AG04450 (cell line): ENCODE data around the gene HPS4. TPM values are rescaled to one million over a fixed set of nuclear protein-coding genes. Genes with fewer than 3 reads are reported as not detected.
"Not testable (repeated sequence)": the region's sequence is repeated elsewhere in the genome, so short reads cannot be mapped to it uniquely, and the experiment has no call there.

Experiments
- CTCF ChIA-PET: fragments of 300-600, 350-600 bp; formaldehyde crosslinking; extraction: SDS; loops from one replicate; lab custom pipeline; 2022; ENCODE audit warnings: antibody characterized with exemption, inconsistent platforms; lab: Charles Lee
- POLR2A ChIA-PET: fragments of 350-600 bp; formaldehyde crosslinking; extraction: SDS; loops from one replicate; lab custom pipeline; 2021; ENCODE audit warnings: antibody characterized with exemption, inconsistent platforms; lab: Yijun Ruan, JAX
- DNase-seq: peaks from one replicate; pipeline ENCODE4 v3.0.0-alpha.2; 2011; ENCODE audit warnings: low read depth, low spot score
- H3K27ac ChIP-seq: one replicate; pipeline ENCODE4 v1.5.1; 2012; ENCODE audit warnings: low read depth, low read length, control low read depth
- H3K27me3 ChIP-seq: one replicate; pipeline ENCODE4 v1.6.0; 2012; ENCODE audit warnings: low read length; ENCODE audit not compliant: control insufficient read depth, insufficient read depth
- H3K4me3 ChIP-seq: 2 replicates; pipeline ENCODE4 v1.5.1; 2011; ENCODE audit warnings: mild to moderate bottlenecking, low read depth, low read length, control low read depth
- H3K9me3 ChIP-seq: 2 replicates; pipeline ENCODE4 v1.5.1; 2012; ENCODE audit warnings: low read length; ENCODE audit not compliant: control insufficient read depth, insufficient read depth
- polyA minus RNA-seq: library from RNA; depleted of rRNA, polyadenylated mRNA; stranded (reverse); fragments of >200 nt; gene quantifications from 2 replicates; pipeline ENCODE4 v1.2.3, GENCODE V29; 2011; rRNA and poly(A)+ RNA removed
- polyA plus RNA-seq: library from polyadenylated mRNA; depleted of rRNA; stranded (reverse); fragments of >200 nt; gene quantifications from 2 replicates; pipeline ENCODE4 v1.2.3, GENCODE V29; 2011; rRNA removed
- TF ChIP-seq, protein P1 (sequence below): IDR thresholded peaks from 2 replicates; pipeline ENCODE4 v1.5.1; 2011; ENCODE audit warnings: low read depth, low read length, control low read depth, inconsistent platforms

The HPS4 gene
- polyA plus RNA-seq (24.4 and 30.9 TPM in 2 replicates), polyA minus RNA-seq (26.2 and 36.5 TPM in 2 replicates)

DNA sequence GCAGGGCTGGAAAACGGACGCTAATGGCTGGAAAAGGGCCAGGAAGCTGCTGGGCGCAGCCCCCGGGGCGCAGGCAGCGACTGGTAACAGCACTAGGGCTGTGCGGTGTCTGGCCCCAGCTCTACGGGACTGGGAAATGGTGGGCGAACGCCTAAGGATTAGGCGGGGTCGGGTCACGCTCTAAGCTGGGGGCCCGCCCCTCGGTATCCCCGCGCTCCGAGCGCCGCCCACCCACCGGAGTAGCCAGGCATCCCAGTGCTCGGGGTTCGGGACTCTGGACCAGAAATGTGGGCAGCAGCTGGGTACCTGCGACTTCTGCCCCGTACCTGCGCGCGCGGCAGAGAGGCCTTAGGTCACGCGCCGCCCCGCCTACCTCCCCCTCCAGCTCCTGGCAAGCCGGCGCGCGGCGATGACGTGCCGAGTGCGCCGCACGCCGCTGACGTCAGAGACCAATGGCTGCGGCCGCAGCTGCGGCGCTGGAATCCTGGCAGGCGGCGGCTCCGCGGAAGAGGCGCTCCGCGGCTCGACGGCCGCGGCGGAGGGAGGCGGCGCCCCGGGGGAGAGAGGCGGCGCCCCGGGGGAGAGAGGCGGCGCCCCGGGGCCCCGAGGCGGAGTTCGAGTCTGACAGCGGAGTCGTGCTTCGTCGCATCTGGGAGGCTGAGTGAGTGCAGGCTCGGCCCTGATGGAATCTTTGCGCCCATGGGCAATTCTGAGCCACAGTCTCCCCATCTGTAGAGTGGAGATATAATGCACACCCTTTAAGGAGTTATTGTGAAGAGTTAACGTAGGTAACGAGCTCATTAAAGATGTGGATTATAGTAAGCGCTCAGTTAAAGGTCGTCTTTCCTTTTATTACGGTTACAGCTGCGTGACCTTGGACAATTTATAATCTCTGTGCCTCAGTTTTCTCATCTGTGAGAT lies at the start of gene HPS4, which contains the start of gene SRRD:
TSS of gene HPS4 (minus strand) at position 345 of the 921 bp plus-strand sequence. CDS start 2,021 bp downstream, outside the sequence.
TSS of gene SRRD (plus strand) at position 439 of the 921 bp plus-strand sequence. CDS start at position 453, 14 bp downstream.
- CTCF ChIA-PET, result interaction anchor here (1.1 to 1.7 kb wide), 3 partner anchors 22 to 182 kb away, joined by 3 to 10 read pairs (median 6); no protein-coding TSS in a partner anchor
- TF ChIP-seq, protein P1, sequence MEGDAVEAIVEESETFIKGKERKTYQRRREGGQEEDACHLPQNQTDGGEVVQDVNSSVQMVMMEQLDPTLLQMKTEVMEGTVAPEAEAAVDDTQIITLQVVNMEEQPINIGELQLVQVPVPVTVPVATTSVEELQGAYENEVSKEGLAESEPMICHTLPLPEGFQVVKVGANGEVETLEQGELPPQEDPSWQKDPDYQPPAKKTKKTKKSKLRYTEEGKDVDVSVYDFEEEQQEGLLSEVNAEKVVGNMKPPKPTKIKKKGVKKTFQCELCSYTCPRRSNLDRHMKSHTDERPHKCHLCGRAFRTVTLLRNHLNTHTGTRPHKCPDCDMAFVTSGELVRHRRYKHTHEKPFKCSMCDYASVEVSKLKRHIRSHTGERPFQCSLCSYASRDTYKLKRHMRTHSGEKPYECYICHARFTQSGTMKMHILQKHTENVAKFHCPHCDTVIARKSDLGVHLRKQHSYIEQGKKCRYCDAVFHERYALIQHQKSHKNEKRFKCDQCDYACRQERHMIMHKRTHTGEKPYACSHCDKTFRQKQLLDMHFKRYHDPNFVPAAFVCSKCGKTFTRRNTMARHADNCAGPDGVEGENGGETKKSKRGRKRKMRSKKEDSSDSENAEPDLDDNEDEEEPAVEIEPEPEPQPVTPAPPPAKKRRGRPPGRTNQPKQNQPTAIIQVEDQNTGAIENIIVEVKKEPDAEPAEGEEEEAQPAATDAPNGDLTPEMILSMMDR, result no peak

DNA sequence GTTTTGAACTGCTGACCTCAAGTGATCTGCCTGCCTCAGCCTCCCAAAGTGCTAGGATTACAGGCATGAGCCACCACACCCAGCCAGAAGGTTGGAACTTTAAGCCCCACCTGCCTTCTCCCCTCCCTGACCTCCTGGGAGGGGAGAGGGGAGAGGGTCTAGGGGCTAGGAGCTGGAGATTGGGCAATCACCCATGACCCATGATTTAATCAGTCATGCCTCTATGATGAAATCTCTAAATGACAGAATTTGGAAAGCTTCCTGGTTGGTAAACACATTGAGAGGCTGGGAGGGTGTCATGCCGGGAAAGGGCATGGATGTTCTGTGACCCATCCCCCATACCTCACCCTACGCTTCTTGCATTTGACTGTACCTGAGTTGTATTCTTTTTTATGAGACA lies 45.8 kb upstream of the HPS4 start:
- H3K9me3 ChIP-seq, result no peaks in the 10 kb centered on the region
- DNase-seq, result no peak
- no peaks in the 10 kb centered on the region for H3K27me3 ChIP-seq
- no peak overlapping the region for H3K4me3 ChIP-seq
- H3K27ac ChIP-seq, result no peak overlapping the region
- TF ChIP-seq, protein P1, result no peak
- CTCF ChIA-PET, result no interaction called here
- POLR2A ChIA-PET, result no interaction called here

More for the DNA sequence above, at the start of gene HPS4, which contains the start of gene SRRD:
- DNase-seq, result peak; percentile 59
- Histone ChIP-seq H3K4me3 (peak within 1 kb of the TSS; percentile 91), H3K27ac (peak within 1 kb of the TSS; percentile 85), H3K27me3 (no peaks in the 10 kb centered on the region), H3K9me3 (no peaks in the 10 kb centered on the region)
- POLR2A ChIA-PET, result interaction anchor here (1.0 to 1.1 kb wide), 3 partner anchors 12 to 67 kb away, joined by 4 to 8 read pairs (median 4); partner anchors contain the start of gene TFIP11

DNA sequence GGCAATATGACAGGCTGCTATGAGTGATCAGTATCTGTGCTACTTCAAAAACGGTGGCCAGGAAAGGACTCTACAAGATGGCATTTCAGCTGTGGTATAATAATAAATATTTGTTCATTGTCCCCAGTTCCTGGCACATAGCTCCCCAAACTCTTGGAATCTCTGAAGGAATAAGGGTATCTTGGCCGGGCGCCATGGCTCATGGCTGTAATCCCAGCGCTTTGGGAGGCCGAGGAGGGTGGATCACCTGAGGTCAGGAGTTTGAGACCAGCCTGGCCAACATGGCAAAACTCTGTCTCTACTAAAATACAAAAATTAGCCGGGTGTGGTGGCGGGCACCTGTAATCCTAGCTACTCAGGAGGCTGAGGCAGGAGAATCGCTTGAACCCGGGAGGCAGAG lies 44.9 kb upstream of the HPS4 start:
- H3K27ac ChIP-seq, H3K9me3 ChIP-seq, DNase-seq, CTCF ChIA-PET, H3K27me3 ChIP-seq, H3K4me3 ChIP-seq: not testable (repeated sequence)
- POLR2A ChIA-PET, result interaction anchor here (1.0 kb wide), 1 partner anchor 99 kb away, joined by 4 read pairs; no protein-coding TSS in a partner anchor

DNA sequence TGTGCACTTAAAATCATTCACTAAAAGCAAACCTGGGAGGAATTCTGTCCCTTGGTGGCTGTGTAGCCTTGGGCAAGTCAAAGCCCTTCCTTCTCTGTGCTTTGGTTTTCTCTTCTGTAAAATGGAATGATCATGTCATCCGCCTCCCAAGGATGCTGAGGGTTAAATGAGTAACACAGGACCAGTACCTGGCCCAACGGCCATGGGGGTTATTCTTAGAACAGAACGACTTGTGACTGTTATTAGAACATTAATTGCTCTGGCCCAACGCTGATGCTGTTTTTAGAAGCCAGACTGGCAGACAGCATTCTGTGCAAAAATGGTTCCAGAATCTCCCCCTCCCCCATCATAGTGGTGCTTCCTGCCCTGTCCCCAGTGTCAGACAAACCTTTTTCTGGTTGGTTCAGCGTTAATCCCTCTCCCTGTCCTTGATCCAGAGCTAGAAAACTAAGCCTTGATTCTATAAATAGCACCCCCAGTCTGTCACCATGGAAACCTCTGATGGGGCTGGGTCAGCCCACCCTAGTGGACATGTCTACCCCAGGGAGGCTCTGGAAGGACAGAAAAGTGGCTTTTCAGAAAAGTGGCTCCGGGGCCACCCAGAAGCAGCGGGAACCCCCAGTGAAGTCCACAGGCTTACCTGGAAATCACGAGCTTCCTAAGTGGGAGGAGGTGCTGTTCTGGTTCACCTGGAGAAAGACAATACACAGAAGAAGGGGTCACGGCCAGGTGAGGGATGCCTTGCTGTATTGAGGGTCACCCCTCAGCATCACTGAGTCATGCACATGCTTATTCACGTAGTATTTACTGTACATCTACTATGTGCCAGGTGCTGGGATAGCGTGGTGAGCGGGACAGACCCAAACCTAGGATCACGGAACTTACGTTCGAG lies 44.2 kb upstream of the HPS4 start:
- Histone ChIP-seq H3K4me3 (no peak overlapping the region), H3K27me3 (no peaks in the 10 kb centered on the region), H3K27ac (no peak overlapping the region), H3K9me3 (no peaks in the 10 kb centered on the region)
- ChIA-PET POLR2A (interaction anchor here (1.0 kb wide), 1 partner anchor 98 kb away, joined by 4 read pairs; no protein-coding TSS in a partner anchor), CTCF (no interaction called here)
- DNase-seq, result no peak
- TF ChIP-seq, protein P1, result no peak

DNA sequence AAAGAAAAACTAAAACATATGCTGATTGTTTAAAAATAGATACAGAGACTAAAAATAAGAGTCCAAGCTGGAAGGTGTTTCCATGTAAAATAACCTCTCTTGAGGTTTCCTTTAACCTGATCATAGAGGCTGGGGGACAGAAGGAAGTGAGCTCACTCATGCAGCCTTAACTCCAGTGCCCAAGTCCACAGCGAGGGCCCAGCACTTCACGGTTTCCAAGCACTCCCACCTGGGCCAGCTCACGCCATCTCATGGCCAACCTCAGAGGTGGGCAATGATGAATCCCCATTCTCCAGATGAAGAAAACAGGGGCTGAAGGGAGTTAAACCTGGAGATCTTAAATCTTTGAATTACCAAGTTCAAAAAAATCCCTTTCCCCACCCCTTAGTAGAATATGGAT lies 43.6 kb upstream of the HPS4 start:
- POLR2A ChIA-PET, result no interaction called here
- H3K9me3 ChIP-seq, result no peaks in the 10 kb centered on the region
- TF ChIP-seq, protein P1, result no peak
- no peaks in the 10 kb centered on the region for H3K27me3 ChIP-seq
- no peak for DNase-seq
- no peak overlapping the region for H3K4me3 ChIP-seq
- no peak overlapping the region for H3K27ac ChIP-seq
- CTCF ChIA-PET, result no interaction called here
